ENCODE measurements around the gene MACC1.
"Not testable (repeated sequence)": the region's sequence is repeated elsewhere in the genome, so short reads cannot be mapped to it uniquely, and the experiment has no call there.

The MACC1 gene

GRCh38 chr7:20126060-20126459 lies 91.1 kb downstream of the MACC1 start:
- DNase-seq = not testable (repeated sequence)

GRCh38 chr7:20124087-20124486 lies 93.1 kb downstream of the MACC1 start:
- not testable (repeated sequence) for DNase-seq

DNA sequence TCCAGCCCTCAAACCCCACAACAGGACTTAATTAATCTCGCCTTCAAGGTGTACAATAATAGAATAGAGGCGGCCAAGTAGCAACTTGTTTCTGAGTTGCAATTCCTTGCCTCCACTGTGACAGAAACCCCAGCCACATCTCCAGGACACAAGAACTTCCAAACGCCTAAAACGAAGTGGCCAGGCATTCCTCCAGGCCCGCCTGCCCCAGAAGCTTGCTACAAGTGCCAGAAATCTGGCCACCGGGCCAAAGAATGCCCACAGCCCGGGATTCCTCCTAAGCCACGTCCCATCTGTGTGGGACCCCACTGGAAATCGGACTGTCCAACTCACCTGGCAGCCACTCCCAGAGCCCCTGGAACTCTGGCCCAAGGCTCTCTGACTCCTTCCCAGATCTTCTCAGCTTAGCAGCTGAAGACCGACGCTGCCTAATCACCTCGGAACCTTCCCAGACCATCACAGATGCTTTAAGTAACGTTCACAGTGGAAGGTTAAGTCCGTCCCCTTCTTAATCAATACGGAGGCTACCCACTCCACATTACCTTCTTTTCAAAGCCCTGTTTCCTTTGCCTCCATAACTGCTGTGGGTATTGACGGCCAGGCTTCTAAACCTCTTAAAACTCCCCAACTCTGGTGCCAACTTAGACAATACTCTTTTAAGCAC lies 94.4 kb downstream of the MACC1 start:
- DNase-seq = not testable (repeated sequence)

GRCh38 chr7:20122073-20122472 lies 95.1 kb downstream of the MACC1 start:
- no peak for DNase-seq

- no peak for DNase-seq
Measured at GRCh38 chr7:20121404-20121803, 95.8 kb downstream of the MACC1 start.

DNA sequence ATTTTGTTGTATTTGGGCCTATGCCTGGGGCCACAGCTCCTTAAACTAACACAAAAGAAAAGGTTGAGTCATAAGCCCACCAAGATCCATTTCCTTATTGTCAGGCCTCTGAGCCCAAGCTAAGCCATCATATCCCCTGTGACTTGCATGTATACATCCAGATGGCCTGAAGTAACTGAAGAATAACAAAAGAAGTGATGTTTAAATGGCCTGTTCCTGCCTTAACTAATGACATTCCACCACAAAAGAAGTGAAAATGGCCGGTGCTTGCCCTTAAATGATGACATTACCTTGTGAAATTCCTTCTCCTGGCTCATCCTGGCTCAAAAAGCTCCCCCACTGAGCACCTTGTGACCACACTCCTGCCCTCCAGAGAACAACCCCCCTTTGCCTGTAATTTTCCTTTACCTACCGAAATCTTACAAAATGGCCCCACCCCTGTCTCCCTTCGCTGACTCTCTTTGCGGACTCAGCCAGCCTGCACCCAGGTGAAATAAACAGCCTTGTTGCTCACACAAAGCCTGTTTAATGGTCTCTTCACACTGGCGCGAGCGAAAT lies 96.5 kb downstream of the MACC1 start:
- not testable (repeated sequence) for DNase-seq

DNA sequence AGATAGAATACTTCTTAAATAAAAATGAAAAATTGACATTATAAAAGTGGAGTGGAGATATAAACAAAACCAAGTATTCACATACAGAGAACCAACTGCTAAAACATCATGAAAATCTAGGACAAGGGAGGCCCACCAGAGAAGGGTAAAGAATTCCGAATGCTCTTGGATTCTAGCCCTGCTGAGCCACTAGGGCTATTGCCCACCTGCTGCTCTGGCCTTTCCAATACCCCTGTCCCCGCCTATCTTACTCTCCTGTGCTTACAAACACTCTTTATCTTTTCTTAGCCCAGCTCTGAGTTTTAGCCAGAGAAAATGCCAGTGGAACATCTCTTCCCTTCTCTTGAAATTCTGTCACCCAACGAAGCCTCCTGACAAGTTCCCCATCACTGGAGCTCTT lies 100.3 kb downstream of the MACC1 start:
- no peak for DNase-seq

GRCh38 chr7:20114468-20114867 lies 102.7 kb downstream of the MACC1 start:
- no peak for DNase-seq

GRCh38 chr7:20113427-20114027 lies 103.7 kb downstream of the MACC1 start:
- peak in 1 of 2 donors; percentile 19 for DNase-seq

GRCh38 chr7:20112696-20113095 lies 104.5 kb downstream of the MACC1 start:
- no peak for DNase-seq

- no peak for DNase-seq
Measured at GRCh38 chr7:20111821-20112542, 105.2 kb downstream of the MACC1 start.

DNA sequence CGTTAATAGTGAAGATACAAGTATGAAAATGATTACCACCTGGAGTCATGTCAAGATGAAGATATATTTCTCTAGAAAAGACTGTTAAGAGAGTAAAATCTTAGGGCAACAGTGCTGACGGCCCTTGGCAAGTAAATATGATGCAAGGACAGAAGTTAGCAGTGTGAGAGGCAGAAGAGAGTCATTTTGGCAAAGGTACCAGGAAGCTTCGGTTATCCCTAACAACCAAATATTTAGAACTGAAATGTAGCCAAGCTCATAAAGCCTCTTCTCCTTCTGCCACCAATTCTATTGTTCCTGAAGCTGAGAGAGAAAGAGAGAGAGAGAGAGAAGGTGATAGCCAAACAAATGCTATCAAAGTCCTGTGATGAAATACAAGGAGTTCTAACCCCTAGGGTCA lies 109.6 kb downstream of the MACC1 start:
- no peak for DNase-seq

DNA sequence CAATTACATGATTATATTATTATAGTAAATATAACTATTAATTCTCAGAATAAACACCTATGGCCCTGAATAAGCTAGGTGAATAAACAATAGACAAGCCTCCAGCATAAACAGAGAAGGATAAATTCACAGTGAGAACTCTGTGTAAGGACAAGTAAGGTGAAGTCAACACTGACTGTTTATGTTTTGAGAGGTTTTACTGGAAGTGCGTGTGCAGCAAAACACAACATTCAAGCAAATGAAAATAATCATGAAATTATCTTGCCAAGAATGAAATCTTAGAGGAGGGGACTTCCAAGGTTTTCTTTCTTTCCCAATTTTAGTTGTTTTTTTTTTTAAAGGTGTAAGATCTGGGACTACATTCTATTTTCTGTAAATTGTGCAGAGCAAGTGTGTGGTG lies 112.5 kb downstream of the MACC1 start:
- no peak for DNase-seq

DNA sequence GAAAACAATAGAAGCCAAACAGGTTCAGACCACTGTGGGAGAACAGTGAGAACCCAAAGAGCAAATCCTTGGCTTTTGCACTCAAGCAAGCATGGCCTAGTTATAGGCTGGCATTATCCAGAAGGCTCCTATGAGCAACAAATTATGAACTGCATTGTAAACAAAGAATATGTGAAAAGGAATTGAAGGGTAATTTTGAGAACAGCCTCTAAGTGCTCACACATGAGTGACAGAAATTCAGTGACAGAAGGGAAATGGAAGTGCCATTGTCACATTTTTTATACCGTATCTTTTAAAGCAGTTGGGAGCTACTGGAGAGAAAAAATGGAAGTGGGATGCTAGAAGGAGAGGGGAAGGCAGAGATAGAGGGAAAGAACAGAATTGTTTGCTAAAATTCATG lies 114.2 kb downstream of the MACC1 start:
- no peak for DNase-seq

GRCh38 chr7:20095862-20096261 lies 121.3 kb downstream of the MACC1 start:
- DNase-seq = no peak

GRCh38 chr7:20095436-20095835 lies 121.7 kb downstream of the MACC1 start:
- DNase-seq = no peak

- DNase-seq = no peak
Measured at GRCh38 chr7:20089431-20089830, 127.8 kb downstream of the MACC1 start.

- DNase-seq = no peak
Measured at GRCh38 chr7:20085086-20085485, 132.1 kb downstream of the MACC1 start.
